Mesenteric fat pad (tissue), 1 donor: ENCODE measurements around the gene C13orf46. TPM values are rescaled to one million over a fixed set of nuclear protein-coding genes. Genes with fewer than 3 reads are reported as not detected.
"Not testable (repeated sequence)": the region's sequence is repeated elsewhere in the genome, so short reads cannot be mapped to it uniquely, and the experiment has no call there.

ENCODE experiments used
- DNase-seq: peaks from one replicate; pipeline ENCODE4 v3.0.0-alpha.2; 2020; ENCODE audit warnings: low spot score
- long read RNA-seq: library from polyadenylated mRNA; unstranded; transcript quantifications from one replicate; pipeline ENCODE4 v2.0.0, GENCODE V29; 2020
- total RNA-seq: library from RNA; stranded (reverse); fragmentation: NEBNext Ultra II Directional; extraction: Animal tissue kit (Norgen Biotek cat#: 25700); gene quantifications from one replicate; pipeline ENCODE4 v1.2.1, GENCODE V29; 2021
- donor health status: DM: yes; HTN: yes; CAD: no.

The C13orf46 gene
- total RNA-seq = 2.5 TPM
- long read RNA-seq, partial matches to known transcripts = 0 of 1 reads
- long read RNA-seq, other reads (novel, unspliced or antisense) = 1 of 1 reads

- DNase-seq = no peak
These were observed at the start of gene C13orf46 for GRCh38 chr13:113973218-113974164. TSS of gene C13orf46 (minus strand) at chr13:113974076. CDS start at chr13:113973997, 79 bp downstream.

GRCh38 chr13:114022876-114023275, 49.0 kb upstream of the C13orf46 start:
- no peak for DNase-seq

DNA sequence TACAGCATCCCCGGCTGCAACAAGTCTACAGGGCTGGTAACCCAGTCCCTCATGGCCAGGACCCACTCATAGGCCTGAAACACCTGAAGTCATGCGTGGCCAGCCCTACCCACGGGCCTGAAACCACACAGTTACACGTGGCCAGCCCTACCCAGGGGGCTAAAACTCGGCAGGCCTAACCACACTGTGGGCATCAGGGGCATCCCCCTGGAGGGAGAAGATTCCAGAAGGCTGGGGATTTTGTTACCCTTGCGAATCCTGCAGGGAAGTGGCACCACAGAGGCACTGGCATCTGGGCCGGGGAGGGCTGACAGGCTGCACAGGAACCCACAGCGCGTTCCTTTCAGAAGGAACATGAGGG, 48.4 kb upstream of the C13orf46 start:
- DNase-seq = no peak

DNA sequence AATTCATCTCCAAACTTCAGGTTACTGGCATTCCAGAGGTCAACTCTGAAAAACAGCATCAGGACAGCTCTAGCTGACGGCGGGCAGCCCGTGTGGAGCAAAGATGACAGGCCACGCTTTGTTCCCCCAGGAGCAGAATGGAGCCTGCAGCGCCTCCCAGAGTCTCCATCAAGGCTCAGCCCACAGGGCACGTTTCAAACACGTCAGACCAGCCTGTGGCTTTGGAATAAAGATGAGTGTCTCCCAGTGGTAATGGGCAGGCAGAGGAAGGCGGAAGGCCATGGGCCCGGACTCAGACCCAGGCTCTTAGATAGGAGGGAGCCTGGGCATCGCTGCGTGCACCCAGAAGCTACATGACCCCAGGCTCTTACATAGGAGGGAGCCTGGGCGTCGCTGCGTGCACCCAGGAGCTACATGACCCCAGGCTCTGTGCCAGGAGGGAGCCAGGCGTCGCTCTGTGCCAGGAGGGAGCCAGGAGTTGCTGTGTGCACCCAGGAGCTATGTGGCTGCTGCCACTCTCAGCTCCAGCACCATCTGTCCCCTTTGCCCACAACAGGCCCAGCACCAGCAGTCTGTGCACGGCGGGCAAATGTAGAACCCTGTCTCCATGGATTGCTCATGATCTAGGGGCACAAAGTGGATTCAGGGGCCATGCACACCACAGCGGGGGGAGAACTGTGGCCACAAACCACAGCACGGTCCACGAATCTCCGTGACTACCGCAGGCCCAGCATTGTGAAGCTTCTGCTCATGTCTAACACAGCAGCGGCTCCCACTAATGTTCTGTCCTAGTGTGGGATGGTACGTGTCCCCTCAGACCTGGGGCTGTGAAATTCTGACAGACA, 47.8 kb upstream of the C13orf46 start:
- DNase-seq = no peak

DNA sequence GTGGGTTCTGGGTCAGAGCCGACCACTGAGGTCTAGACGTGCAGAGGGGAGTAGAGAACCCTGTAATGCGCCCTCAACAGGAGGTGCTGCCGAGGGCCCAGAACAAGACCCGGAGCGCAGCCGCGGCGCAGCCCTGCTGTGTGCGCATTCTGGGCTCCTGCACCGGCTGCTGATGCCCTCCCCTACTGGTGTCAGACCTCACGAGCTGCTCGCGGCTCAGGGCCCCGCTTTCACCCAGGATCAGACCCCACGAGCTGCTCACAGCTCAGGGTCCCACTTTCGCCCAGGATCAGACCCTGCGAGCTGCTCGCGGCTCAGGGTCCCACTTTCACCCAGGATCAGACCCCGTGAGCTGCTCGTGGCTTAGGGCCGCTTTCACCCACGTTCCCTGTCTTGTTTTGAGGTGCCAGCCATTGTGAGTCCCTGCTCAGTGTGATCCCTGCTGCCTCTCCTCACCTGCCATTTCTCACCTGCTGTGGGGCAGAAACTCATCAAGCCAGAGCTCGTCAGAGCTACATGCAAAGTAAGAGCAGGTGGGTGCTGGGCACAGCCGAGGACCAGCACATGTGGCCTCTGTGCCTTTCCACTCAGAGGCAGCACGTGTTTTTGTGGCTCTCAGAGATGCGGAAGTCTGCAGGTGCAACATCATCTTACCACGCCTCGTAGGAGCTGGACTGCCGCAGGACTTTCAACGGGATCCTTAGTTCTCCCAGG, 47.0 kb upstream of the C13orf46 start:
- no peak for DNase-seq

- not testable (repeated sequence) for DNase-seq
These were observed 46.3 kb upstream of the C13orf46 start for GRCh38 chr13:114020134-114020533.

- DNase-seq = no peak
These were observed 45.5 kb upstream of the C13orf46 start for GRCh38 chr13:114019367-114019766.

GRCh38 chr13:114018461-114019055, 44.7 kb upstream of the C13orf46 start:
- no peak for DNase-seq

- DNase-seq = no peak
These were observed 44.1 kb upstream of the C13orf46 start for GRCh38 chr13:114017966-114018365.

- no peak for DNase-seq
These were observed 43.3 kb upstream of the C13orf46 start for GRCh38 chr13:114017028-114017630.

- no peak for DNase-seq
These were observed 42.6 kb upstream of the C13orf46 start for GRCh38 chr13:114016321-114017027.

DNA sequence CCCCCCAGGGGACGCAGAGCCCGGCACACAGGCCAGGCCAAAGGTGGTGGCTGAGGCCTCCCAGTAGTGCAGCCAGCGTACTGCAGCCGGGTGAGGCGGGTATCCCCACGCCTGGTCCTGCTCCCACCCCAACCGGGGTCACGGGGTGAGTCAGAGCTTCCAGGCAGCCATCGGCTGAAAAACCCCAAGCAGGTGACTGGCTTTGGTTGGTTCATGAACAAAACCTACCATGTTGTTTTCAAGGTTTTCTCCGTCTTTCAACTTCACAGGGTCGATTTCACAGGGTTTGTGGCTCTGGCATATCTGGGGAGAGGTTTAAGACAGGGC, 42.1 kb upstream of the C13orf46 start:
- no peak for DNase-seq

DNA sequence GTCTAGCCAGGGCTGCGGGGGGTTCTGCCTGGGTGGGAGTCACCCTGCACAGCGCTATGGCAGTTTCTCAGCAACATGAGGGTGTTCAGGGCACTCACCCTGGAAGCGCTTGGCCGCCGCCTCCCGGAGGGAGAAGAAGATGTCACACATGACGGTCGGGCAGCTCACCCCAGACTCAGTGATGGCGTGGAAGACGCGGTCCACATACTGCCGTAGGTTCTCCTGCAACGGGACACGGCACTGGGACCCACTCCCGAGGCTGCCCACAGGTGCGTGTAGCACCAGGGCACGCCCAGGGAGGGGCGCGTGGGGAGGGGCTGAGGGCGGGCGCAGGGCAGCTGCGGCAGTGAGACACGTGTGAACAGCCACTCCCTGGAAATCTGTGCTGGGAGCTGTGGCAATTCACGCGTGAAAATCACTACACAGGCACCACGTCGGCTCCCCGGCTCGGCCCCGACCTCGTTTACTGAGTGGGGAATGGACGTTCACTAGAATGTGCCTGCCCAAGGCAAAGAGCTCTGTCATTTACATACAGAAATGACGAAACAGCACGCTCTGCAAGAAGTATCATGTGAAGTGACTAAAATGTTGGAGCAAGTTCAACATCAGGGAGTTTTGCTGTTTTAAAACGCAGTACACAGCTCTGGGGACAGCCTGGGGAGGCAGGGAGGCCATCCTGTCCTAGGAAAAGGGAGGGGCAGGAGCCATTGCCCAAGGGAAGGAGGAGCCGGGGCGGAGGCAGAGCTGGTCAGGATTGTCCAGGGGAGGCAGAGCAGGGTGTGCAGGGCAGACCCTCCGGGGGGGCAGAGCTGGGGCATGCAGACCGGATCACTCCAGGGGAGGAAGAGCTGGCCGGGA, 41.5 kb upstream of the C13orf46 start:
- DNase-seq = no peak

DNA sequence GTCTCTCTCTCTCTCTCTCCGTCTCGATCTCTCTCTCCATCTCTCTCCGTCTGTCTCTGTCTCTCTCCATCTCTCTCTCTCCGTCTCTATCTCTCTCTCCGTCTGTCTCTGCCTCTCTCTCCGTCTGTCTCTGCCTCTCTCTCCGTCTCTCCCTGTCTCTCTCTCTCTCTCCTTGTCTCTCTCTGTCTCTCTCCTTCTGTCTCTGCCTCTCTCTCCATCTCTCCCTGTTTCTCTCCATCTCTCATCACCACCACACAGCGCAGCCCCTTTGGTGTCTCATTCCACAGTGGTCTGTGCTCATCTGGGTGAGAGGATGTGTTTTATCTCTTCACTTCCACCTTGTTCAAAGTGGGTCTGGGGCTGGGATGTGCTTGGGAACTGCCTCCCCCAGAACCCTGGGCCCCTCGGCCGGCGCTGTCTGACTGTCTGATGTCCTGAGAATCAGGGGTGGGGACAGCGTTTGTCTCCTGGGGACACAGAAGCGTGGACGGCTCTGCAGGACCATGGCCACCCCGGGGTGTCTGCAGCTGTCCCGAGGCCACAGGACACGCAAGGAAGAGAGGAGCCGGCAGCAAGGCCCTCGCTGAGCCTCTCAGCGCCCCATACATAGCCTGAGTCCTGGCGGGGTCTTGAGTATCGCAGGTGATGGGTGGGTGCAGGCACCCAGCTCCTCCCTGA, 40.2 kb upstream of the C13orf46 start:
- DNase-seq = no peak

DNA sequence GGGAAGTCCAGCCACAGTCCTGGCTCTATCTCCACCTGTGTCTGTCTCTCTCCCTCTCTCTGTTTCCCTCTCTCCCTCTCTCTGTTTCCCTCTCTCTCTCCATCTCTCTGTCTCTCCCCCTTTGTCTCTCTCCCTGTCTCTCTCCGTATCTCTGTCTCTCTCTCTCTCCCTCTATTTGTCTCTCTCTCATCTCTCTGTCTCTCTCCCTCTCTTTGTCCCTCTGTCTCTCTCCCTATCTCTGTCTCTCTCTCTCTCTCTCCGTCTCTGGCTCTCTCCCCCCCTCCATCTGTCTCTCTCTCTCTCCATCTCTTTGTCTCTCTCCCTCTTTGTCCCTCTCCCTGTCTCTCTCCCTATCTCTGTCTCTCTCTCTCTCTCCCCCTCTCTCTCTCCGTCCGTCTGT, 39.5 kb upstream of the C13orf46 start:
- no peak for DNase-seq

- no peak for DNase-seq
These were observed 39.0 kb upstream of the C13orf46 start for GRCh38 chr13:114012921-114013320.

- no peak for DNase-seq
These were observed 38.3 kb upstream of the C13orf46 start for GRCh38 chr13:114012141-114012540.

- no peak for DNase-seq
These were observed 37.4 kb upstream of the C13orf46 start for GRCh38 chr13:114011226-114011625.
